ENCODE measurements around the gene SEMA6B.

DNA sequence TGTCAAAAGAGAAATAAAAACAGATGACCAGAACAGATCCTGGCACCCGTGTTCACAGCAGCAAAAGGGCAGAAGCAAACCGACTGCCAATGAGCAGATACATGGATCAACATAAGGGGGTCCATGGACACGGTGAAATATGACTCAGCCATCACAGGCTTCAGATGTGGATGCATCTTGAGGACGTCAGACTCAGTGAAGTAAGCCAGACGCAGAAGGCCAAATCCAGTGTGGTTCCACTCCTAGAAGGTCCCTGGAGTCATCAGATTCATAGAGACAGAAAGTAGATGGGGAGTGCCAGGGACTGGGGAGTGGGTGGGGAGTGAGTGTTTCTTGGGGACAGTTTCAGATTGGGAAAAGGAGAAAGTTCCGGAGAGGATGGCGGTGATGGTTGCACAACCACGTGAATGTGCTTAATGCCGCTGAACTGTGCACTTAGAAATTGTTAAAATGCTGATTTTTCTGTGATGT, 28.8 kb upstream of the SEMA6B start:
- TF ChIP-seq CTCF (IDR thresholded peaks at IDR 0.05) (no peak), POLR2A (IDR thresholded peaks at IDR 0.05) (no peak)
